Stimulated activated CD8-positive, alpha-beta memory T cell treated with anti-CD3 and anti-CD28 coated beads, Interleukin-15, amount 100 ng/mL, for 4 hours (primary cell): ENCODE data around the gene FURIN.
"Not testable (repeated sequence)": the region's sequence is repeated elsewhere in the genome, so short reads cannot be mapped to it uniquely, and the experiment has no call there.

Source experiments
- DNase-seq, 2 donors: peaks; one replicate each; pipeline ENCODE4 v3.0.0-alpha.2; 2020; ENCODE audit warnings: low read depth in 2 of 2

FURIN gene

GRCh38 chr15:90844696-90845095 lies 23.7 kb upstream of the FURIN start:
- no peak for DNase-seq

GRCh38 chr15:90845201-90845949 lies 23.0 kb upstream of the FURIN start:
- DNase-seq: no peak

- not testable (repeated sequence) for DNase-seq
Measured at GRCh38 chr15:90849424-90849823, 19.0 kb upstream of the FURIN start.

DNA sequence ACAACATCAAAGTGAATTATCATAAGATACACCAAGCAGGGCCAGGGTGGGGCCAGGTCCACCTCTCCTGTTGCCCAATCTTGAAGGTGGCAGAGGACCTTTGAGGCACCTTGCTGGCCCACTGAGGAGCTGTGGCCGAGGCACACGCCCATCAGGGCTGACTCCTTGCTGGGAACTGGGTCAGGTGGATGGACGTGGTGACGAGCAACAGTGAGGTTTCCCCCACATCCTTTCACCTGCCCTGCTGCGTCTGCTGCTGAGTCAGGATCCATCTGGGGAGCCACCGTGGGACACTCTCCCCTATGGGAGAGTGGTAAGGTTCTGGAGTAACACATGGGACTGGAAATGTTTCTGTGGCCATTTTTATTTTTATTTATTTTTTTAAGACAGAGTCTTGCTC lies 17.3 kb upstream of the FURIN start:
- no peak for DNase-seq

GRCh38 chr15:90851940-90852339 lies 16.4 kb upstream of the FURIN start:
- no peak for DNase-seq

DNA sequence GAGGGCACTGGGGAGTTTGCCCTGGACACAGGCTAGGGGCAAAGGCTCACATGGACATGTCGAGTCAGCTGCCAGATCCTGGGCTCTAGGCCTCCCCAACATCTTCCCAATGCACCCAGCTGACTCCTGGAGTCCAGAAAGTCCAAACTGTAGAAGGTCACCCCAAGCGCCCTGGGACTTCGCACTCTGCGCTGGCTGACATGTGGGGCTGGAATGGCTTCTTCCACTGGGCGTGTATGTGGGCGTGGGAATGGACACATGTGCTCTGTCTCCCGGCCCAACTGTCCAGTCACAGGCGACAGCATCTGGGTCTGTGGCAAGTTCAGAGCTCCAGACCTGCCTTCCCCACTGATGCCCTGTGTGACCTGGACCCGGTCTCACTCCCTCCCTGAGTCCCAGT lies 13.2 kb upstream of the FURIN start:
- no peak for DNase-seq

- DNase-seq: no peak
Measured at GRCh38 chr15:90857337-90857736, 11.1 kb upstream of the FURIN start.

- no peak for DNase-seq
Measured at GRCh38 chr15:90857883-90858443, 10.4 kb upstream of the FURIN start.

GRCh38 chr15:90859234-90860131 lies 8.9 kb upstream of the FURIN start:
- DNase-seq: no peak

GRCh38 chr15:90860450-90860849 lies 7.9 kb upstream of the FURIN start:
- DNase-seq: no peak

DNA sequence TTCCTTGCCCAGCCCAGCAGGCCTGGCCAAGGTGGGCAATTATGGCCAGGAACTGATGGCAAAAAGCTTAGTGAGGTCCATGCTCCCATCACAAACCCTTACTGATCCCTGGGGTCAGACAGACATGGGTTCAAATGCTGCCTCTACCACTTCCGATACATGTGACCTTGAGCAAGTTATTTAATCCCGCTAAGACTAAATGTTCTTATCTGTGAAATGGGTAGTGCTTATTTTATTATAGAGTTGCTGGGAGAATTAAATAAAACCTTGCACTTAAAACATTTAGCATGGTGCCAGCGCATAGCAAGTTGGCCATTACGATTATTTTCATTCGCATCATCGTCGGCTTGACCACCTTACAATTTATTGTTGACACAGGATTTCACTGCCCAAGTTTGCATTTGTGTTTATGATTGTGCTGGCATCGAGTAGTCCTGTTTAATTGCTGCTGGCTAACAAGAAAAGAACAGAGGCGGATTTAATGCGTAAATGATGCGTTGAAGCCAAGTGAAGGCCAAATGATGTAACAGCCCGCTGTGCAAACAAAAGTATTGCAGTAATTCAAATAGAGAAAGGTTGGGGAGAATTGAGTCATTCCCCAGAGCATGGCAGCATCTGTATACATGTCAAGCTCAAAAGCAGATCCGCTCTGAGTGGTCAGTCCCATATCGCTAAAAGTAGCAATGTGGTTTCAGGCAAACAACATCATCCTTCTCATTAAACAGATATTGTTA lies 7.3 kb upstream of the FURIN start:
- no peak for DNase-seq

DNA sequence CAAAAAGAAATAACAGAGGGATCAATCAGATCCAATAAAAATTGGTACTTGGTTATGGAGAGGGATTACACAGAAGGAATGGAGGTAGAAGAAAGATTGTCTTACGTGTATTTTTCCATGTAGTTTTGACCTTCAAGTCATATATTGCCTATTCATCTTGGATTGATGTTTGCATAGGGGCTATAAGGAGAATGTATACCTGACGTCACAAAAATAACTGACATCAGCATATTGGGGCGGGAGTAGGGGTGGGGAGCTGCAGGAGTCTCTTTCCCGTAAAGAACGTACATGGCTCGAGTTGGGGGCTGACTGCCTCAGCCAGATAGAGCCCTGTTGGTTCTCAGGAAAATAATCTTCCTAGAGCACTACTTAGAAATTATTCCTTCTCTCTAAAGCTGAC lies 5.9 kb upstream of the FURIN start:
- no peak for DNase-seq

DNA sequence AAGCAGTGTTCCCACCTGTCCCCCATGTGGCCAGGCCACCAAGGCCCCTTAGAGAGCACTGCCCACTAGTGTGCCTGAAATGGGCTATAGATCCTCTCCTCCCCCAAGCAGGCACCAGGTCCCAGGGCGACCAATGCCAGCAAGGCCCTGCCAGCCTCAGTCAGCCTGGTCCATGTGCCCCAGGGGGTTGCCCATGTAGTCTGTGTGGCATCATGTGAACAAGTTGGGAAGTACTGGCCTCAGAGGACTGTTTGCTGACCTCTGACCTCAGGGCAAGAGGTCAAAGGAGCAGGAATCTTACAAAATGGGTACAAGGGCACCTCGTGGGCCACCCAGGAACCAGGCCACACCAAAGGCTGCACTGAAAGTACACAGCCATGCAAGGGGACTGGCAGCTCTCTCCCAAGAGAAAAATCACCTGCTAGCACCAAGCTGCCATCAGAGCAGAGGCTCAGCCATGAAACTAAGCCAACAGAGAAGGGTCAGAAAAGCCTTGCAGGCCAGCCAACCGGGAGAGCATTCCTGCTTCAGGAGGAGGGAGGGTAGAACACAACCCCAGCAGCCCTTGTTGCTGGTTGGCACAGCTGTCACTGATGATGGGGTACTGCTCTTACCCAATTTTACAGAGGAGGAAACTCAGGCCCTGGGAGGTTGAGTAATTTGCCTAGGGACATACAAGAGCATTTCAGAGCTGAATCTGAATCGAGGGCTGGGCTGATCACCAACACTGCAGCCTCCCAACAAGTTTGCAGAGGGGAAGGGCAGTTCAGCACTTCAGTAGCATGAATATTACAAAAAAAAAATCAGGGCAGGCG lies 5.2 kb upstream of the FURIN start:
- DNase-seq: no peak

- DNase-seq: no peak
Measured at GRCh38 chr15:90863987-90864386, 4.4 kb upstream of the FURIN start.

- no peak for DNase-seq
Measured at GRCh38 chr15:90864507-90864906, 3.9 kb upstream of the FURIN start.

- DNase-seq: no peak
Measured at GRCh38 chr15:90865702-90866101, 2.7 kb upstream of the FURIN start.

- no peak for DNase-seq
Measured at GRCh38 chr15:90866161-90866715, 2.1 kb upstream of the FURIN start.

- no peak for DNase-seq
Measured at GRCh38 chr15:90866800-90867199, 1.6 kb upstream of the FURIN start.

GRCh38 chr15:90869140-90869541 lies 753 bp downstream of the FURIN start:
- no peak for DNase-seq

GRCh38 chr15:90869601-90870353 lies 1.4 kb downstream of the FURIN start:
- DNase-seq: no peak
